AG10803 (cell line): ENCODE data around the gene BLM.

Experiments used
- DNase-seq: peaks from one replicate; pipeline ENCODE4 v3.0.0; 2010; ENCODE audit warnings: low read depth
- H3K4me3 ChIP-seq: 2 replicates; pipeline ENCODE4 v1.5.1; 2011; ENCODE audit warnings: mild to moderate bottlenecking, low read length, control low read depth
- TF ChIP-seq, protein P1 (sequence below): conservative IDR thresholded peaks from 2 replicates; pipeline ENCODE4 v1.5.1; 2011; ENCODE audit warnings: mild to moderate bottlenecking, low read length, control low read depth, inconsistent platforms

The BLM gene

DNA sequence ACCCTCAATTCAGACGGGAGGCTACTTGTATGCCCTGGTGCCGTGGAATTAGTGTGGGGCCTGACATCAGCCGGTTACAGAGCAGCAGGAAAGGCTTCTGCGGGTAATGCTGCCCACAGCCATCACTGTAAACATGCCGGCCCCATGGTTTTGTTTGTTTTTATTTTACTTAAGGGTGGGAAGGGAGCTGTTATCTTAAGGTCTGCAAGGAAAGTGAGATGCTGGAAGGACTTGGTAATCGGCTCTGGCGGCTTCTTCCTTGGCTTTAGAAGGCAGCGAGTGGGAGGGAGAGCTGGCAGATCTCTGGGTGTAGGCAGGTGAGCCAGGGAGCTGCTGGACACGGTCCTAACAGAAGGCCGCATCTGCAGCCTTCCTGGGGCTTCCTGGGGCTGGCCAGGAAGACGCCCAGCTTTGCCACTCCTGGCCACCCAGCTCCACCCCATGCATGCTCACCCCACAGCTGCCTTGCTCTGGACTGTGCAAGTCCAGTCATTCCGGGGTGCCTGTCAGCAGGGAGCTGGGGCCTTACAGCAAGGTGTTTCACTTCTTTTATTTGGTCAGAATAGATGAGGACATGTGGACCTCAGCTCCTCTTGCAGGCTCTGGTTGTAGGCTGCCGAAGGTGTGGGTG lies 97.2 kb downstream of the BLM start:
- H3K4me3 ChIP-seq, result no peak overlapping the region
- no peak for DNase-seq
- TF ChIP-seq, protein P1, sequence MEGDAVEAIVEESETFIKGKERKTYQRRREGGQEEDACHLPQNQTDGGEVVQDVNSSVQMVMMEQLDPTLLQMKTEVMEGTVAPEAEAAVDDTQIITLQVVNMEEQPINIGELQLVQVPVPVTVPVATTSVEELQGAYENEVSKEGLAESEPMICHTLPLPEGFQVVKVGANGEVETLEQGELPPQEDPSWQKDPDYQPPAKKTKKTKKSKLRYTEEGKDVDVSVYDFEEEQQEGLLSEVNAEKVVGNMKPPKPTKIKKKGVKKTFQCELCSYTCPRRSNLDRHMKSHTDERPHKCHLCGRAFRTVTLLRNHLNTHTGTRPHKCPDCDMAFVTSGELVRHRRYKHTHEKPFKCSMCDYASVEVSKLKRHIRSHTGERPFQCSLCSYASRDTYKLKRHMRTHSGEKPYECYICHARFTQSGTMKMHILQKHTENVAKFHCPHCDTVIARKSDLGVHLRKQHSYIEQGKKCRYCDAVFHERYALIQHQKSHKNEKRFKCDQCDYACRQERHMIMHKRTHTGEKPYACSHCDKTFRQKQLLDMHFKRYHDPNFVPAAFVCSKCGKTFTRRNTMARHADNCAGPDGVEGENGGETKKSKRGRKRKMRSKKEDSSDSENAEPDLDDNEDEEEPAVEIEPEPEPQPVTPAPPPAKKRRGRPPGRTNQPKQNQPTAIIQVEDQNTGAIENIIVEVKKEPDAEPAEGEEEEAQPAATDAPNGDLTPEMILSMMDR, result no peak

DNA sequence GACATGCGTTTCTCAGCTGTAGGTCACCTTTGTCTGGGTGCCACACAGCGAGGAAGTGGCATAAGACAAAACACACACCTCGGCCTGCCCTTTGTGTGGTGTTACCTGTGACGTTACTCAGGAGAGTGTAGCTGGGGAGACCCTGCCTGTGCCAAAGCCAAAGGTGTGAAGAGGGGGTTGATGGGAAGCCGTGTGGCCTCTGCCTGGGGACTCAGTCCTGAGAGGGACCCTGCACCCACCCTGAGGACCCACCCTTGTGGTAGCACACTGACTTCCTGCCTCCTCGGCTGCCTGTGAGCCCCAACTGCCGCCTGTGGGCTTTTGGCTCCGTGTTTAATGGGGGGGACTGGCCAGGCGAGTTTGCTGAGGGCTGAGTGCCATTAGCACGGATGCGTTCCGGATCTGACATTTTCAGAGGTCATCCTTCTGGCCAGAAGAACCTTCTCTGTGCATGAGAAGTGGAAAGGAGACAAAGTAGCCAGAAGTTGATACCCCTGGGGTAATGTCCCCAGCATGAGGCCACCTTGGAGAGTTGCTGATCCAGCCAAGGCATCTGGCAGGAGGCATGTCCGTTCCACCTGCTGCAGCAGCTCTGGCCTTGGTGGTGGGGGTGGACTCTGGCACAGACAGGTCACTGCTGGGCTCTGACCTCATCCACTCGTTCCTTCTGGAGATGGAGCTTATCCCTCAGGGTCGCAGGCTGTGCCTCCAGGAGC lies 99.4 kb downstream of the BLM start:
- no peak for DNase-seq
- no peak overlapping the region for H3K4me3 ChIP-seq
- TF ChIP-seq, protein P1, result no peak

DNA sequence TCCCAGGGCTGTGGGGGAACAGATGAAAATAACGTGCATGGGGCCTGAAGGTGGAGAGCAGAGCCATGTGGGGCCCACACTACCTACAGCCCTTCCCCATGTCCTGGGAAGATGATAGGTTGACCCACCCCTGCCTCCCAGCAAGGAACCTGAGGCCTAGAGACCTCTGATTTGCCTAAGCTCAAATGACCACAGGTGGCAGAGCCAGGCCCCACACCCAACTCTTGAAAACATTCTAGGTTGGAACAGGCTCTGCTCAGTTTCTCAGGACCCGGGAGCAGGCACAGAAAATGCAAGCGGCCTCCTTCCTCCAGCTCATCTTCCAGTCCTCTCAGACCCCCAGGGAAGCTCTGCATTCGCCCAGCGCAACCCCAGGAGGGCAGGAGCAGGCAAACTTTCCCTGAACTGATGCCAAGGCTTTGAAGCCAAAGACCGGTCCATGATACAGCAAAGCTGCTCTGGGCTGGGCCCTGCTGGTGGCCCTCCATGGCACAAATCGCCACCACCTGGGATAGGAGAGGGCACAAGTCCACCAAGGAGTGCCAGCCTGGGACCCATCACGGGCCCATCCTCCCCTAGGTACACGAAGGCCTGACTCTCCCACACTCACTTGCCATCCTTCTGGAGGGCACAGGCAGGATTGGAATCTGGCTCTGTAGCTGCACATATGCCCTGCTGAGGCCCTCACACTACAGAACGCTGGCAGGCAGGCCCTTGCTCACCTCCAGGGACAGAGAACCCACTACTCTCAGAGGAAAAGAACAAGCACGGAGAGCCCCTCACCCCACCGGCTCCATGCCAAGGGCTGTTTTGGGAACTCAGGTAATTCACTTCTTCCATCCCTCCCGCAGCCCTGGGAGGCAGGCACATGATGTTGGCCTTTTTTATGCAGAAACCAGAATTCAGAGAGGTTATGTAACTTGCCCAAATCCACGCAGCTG lies 100.2 kb downstream of the BLM start:
- DNase-seq, result no peak
- H3K4me3 ChIP-seq, result no peak overlapping the region
- TF ChIP-seq, protein P1, result no peak

DNA sequence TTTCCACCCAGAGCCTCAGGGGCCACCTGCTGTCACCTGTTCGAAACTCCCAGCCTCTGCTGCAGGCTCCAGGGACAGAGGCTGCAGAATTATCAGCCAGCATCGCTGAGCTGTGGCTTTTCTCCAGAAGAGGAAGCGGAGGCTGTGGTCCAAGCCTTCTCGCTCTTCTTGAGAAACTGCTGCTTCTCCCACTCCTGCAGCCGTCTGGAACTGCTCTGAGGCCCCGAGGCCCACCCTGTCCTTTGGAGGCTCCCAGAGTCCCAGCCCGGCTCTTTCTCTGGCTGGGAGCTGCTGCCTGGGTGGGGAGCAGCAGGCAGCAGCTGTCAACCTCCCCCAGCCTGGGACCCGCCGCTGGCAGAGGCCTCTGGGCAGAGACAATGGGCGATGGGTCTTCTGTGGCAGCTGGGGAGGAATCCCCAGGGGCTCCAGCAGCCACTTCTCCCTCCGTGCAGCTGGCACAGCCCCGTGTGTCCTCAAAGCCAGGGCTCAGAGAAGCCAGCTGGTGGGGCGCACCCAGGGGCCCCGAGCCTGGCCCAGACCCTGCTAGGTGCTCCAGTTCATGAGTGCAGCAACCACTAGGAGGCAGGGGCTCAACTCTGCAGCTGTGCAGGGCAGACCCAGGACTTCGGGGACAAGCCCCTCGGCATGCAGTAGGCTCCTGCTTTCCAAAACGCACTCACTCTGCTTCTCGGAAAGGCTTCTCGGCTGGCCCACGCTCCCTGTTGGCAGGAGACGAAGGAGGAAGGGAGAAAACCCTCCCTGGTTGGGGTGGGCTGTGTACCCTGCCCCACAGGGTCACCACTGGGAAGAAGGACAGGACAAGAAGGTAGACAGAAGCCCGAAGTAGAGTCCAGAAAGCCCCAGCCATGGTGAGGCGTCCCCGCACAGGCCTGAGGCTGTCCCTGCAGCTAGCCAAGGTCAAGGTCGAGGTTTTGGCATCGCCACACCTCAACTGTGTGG lies 101.4 kb downstream of the BLM start:
- TF ChIP-seq, protein P1, result no peak
- DNase-seq, result no peak
- H3K4me3 ChIP-seq, result no peak overlapping the region

DNA sequence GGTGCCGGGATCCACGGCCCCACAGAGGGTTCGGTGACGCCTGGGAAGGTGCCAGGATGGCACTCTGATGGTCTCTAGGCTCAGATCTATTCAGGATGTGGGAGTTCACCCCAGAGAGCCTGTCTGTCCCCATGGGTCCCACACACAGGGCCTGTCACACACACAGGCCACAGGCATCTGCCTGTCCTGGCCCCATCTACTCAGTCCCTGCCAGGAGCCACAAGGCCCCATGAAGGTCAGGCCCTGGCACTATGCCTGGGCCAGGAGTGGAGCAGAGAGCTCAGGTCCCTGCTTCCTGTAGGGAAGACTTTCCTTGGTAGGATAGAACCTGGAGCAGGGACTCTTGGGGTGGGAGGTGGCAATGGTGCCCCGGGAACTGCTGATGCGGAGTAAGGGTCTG lies 102.2 kb downstream of the BLM start:
- TF ChIP-seq, protein P1, result no peak
- no peak for DNase-seq
- H3K4me3 ChIP-seq, result no peak overlapping the region

DNA sequence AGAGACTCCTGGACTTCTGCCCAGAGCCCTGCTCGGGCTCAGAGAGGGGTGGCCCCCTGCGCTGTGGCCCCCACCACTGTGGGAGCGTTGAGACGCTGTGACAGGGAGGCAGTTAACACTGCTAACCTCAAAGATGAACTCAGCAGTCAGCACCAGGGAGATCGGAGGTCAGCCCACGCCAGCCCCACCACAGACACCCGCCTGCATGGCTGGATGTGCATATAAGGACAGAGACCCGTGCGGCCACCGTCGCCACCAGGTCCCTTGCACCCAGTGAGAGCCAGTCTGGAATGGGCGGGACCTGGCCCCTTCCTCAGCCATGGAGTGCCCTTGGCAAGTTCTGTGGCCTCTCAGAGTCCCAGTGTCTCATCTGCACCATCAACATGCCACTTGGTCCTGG lies 102.7 kb downstream of the BLM start:
- TF ChIP-seq, protein P1, result no peak
- H3K4me3 ChIP-seq, result no peak overlapping the region
- DNase-seq, result no peak
